Smooth muscle cell (in vitro differentiated cells): Measurements from ENCODE around the gene HSD3B7. TPM values are rescaled to one million over a fixed set of nuclear protein-coding genes. Genes with fewer than 3 reads are reported as not detected.

ENCODE experiments used
- DNase-seq: peaks from one replicate; lab custom pipeline; 2025; ENCODE audit not compliant: unreplicated experiment; lab: John Stamatoyannopoulos, UW
- H2AFZ ChIP-seq: fragments of 200-600 bp; sonication (generic); 2 replicates; pipeline ENCODE4 v1.6.0; 2016; ENCODE audit warnings: antibody characterized with exemption, low read depth, mild to moderate bottlenecking
- H3F3A ChIP-seq: fragments of 200-600 bp; sonication (generic); 2 replicates; pipeline ENCODE4 v1.6.0; 2017; ENCODE audit warnings: antibody characterized with exemption, low read depth
- H3K27ac ChIP-seq: fragments of 200-600 bp; sonication (generic); 2 replicates; pipeline ENCODE4 v1.5.1; 2016; ENCODE audit warnings: low read depth, mild to moderate bottlenecking
- H3K27me3 ChIP-seq: fragments of 200-600 bp; sonication (generic); 2 replicates; pipeline ENCODE4 v1.6.1; 2016; ENCODE audit warnings: low read depth, mild to moderate bottlenecking
- H3K36me3 ChIP-seq: fragments of 200-600 bp; sonication (generic); 2 replicates; pipeline ENCODE4 v1.5.1; 2016; ENCODE audit warnings: low read depth
- H3K4me1 ChIP-seq: fragments of 200-600 bp; sonication (generic); 2 replicates; pipeline ENCODE4 v1.5.1; 2016; ENCODE audit warnings: low read depth
- H3K4me2 ChIP-seq: fragments of 200-600 bp; sonication (generic); 2 replicates; pipeline ENCODE4 v1.6.0; 2016; ENCODE audit warnings: mild to moderate bottlenecking
- H3K4me3 ChIP-seq: fragments of 200-600 bp; sonication (generic); 2 replicates; pipeline ENCODE4 v1.5.1; 2016; ENCODE audit warnings: mild to moderate bottlenecking
- H3K79me2 ChIP-seq: fragments of 200-600 bp; sonication (generic); 2 replicates; pipeline ENCODE4 v1.6.0; 2016; ENCODE audit warnings: low read depth, mild to moderate bottlenecking
- H3K9ac ChIP-seq: fragments of 200-600 bp; sonication (generic); 2 replicates; pipeline ENCODE4 v1.6.0; 2016; ENCODE audit warnings: low read depth
- H3K9me3 ChIP-seq: fragments of 200-600 bp; sonication (generic); replicated peaks from 2 replicates; pipeline ENCODE4 v1.5.1; 2016; ENCODE audit warnings: low read depth
- H4K20me1 ChIP-seq: fragments of 200-600 bp; sonication (generic); 2 replicates; pipeline ENCODE4 v1.6.0; 2016; ENCODE audit warnings: low read depth
- WGBS: methylation state at CpG from one replicate; pipeline ENCODE4 v1.1.7; 2016; ENCODE audit warnings: low lambda C conversion rate; 5-methylcytosine and 5-hydroxymethylcytosine counted together
- polyA plus RNA-seq: library from polyadenylated mRNA; unstranded; fragments of >200 nt; fragmentation: Nextera tagmentation; extraction: Ambion mirVana; gene quantifications from 2 replicates; pipeline ENCODE4 v1.2.1, GENCODE V29; 2016
- total RNA-seq: library from RNA; depleted of rRNA; stranded (reverse); fragments of >200 nt; gene quantifications from 2 replicates; pipeline ENCODE4 v1.2.3, GENCODE V29; 2014
- TF ChIP-seq, protein P1 (sequence below): fragments of 200-600 bp; sonication (generic); IDR thresholded peaks from 2 replicates; pipeline ENCODE4 v1.5.1; 2017; ENCODE audit warnings: borderline replicate concordance, mild to moderate bottlenecking, antibody characterized with exemption; ENCODE audit not compliant: insufficient read depth, poor library complexity, severe bottlenecking

Gene HSD3B7
- total and polyA plus RNA-seq, 2 experiments from 2014 or later = 10.8 to 15.5 TPM

DNA sequence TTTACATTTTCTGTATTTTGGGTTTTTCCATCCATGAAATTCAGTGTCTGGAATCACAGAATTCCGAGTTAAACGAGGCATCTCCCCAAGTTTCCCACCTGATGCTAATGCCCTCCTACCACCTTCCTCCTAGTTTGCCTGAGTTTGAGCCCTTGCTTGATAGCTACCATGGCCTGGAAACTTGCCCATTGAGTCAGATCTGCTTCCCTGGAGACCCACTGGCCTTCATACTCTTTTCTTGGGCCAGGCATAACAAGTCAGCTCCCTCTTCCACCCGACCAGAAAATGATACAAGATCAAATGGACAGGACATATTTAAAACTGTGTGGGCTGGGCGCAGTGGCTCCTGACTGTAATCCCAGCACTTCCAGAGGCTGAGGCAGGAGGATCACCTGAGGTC, 17.2 kb upstream of the HSD3B7 start:
- H3K27me3 ChIP-seq = no peaks in the 10 kb centered on the region
- H3K36me3 ChIP-seq = peaks cover 17% of the 10 kb centered on the region
- no peak overlapping the region for H3K9ac ChIP-seq
- no peaks in the 10 kb centered on the region for H3F3A ChIP-seq
- no peaks in the 10 kb centered on the region for H3K79me2 ChIP-seq
- TF ChIP-seq, protein P1, sequence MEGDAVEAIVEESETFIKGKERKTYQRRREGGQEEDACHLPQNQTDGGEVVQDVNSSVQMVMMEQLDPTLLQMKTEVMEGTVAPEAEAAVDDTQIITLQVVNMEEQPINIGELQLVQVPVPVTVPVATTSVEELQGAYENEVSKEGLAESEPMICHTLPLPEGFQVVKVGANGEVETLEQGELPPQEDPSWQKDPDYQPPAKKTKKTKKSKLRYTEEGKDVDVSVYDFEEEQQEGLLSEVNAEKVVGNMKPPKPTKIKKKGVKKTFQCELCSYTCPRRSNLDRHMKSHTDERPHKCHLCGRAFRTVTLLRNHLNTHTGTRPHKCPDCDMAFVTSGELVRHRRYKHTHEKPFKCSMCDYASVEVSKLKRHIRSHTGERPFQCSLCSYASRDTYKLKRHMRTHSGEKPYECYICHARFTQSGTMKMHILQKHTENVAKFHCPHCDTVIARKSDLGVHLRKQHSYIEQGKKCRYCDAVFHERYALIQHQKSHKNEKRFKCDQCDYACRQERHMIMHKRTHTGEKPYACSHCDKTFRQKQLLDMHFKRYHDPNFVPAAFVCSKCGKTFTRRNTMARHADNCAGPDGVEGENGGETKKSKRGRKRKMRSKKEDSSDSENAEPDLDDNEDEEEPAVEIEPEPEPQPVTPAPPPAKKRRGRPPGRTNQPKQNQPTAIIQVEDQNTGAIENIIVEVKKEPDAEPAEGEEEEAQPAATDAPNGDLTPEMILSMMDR = no peak
- no peak overlapping the region for H3K27ac ChIP-seq
- no peak overlapping the region for H3K4me3 ChIP-seq
- H2AFZ ChIP-seq = no peak overlapping the region
- no peak for DNase-seq
- 99% methylated on average over 4 of the region's 4 CpGs for WGBS
- no peaks in the 10 kb centered on the region for H4K20me1 ChIP-seq
- H3K4me1 ChIP-seq = no peaks in the 10 kb centered on the region
- H3K4me2 ChIP-seq = no peak overlapping the region
- no peaks in the 10 kb centered on the region for H3K9me3 ChIP-seq

DNA sequence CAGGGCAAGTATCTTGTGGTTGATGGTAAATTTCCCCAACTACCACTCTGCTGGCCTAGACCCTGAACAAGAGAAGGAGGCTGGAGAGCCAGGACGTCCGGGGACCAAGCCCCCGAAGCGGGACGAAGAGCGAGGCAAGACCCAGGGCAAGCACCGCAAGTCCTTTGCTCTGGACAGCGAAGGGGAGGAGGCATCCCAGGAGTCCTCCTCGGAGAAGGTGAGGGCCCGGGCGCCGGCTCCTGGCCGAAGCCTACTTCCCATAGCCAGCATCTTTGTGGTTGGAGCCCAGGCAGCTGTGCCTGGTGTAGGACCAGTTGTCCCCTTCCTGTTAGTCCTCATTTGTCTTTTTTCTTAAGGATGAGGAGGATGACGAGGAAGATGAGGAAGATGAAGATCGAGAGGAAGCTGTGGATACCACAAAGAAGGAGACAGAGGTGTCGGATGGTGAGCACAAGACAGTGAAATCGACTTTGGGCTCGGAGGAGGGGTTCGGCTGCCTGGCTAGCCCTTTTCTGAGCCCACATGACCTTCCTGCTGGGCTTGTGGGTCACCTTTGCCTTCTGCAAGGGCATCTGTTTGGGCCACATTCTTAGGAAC, 15.7 kb upstream of the HSD3B7 start:
- H3K27ac ChIP-seq = no peak overlapping the region
- 98% methylated on average over 19 of the region's 19 CpGs for WGBS
- H4K20me1 ChIP-seq = no peaks in the 10 kb centered on the region
- no peak overlapping the region for H2AFZ ChIP-seq
- no peak overlapping the region for H3K4me2 ChIP-seq
- peaks cover 17% of the 10 kb centered on the region for H3K36me3 ChIP-seq
- no peaks in the 10 kb centered on the region for H3K4me1 ChIP-seq
- DNase-seq = no peak
- TF ChIP-seq, protein P1 = no peak
- no peak overlapping the region for H3K4me3 ChIP-seq
- no peak overlapping the region for H3K9ac ChIP-seq
- no peaks in the 10 kb centered on the region for H3F3A ChIP-seq
- no peaks in the 10 kb centered on the region for H3K27me3 ChIP-seq
- no peaks in the 10 kb centered on the region for H3K9me3 ChIP-seq
- H3K79me2 ChIP-seq = no peaks in the 10 kb centered on the region

DNA sequence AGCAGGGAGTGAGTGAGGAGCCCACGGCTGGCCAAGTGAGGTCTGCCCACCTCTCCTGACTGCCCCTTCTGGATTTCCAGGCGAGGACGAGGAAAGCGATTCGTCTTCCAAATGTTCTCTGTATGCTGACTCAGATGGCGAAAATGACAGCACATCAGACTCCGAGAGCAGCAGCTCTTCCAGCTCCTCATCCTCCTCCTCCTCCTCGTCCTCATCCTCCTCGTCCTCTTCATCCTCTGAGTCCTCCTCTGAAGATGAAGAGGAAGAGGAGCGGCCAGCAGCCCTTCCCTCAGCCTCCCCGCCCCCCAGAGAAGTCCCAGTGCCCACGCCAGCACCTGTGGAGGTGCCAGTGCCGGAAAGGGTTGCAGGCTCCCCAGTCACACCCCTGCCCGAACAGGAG, 13.7 kb upstream of the HSD3B7 start:
- TF ChIP-seq, protein P1 = no peak
- Histone ChIP-seq H3K9ac (no peak overlapping the region), H3K36me3 (peaks cover 17% of the 10 kb centered on the region), H2AFZ (no peak overlapping the region), H3K4me1 (no peaks in the 10 kb centered on the region), H4K20me1 (no peaks in the 10 kb centered on the region), H3K4me2 (no peak overlapping the region), H3F3A (no peaks in the 10 kb centered on the region), H3K27me3 (no peaks in the 10 kb centered on the region), H3K27ac (no peak overlapping the region), H3K79me2 (no peaks in the 10 kb centered on the region), H3K9me3 (no peaks in the 10 kb centered on the region), H3K4me3 (no peak overlapping the region)
- 96% methylated on average over 14 of the region's 14 CpGs for WGBS
- DNase-seq = no peak

DNA sequence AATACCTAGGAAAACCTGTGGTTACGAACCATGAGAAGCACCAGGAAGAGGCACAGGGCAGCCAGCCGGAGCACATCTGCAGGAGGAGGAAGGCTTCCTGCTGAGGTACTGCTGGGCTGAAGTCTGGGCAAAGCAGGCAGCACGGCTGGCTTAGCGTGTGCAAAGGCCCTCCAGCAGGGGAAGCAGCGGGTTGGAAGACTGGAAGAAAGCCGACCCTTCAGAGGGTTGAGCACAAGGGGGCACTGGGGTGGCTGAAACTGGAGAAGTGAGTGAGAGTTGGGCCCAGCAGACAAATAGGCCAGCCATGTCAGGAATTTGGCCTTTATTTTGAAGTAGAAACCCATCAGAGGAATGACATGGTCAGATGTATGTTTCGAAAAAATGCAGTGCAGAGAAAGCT, 12.1 kb upstream of the HSD3B7 start:
- H3K9ac ChIP-seq = no peak overlapping the region
- no peak overlapping the region for H3K27ac ChIP-seq
- no peaks in the 10 kb centered on the region for H3K79me2 ChIP-seq
- TF ChIP-seq, protein P1 = no peak
- no peak overlapping the region for H3K4me3 ChIP-seq
- no peaks in the 10 kb centered on the region for H3K27me3 ChIP-seq
- WGBS = 92% methylated on average over 7 of the region's 7 CpGs
- H3K9me3 ChIP-seq = no peaks in the 10 kb centered on the region
- H2AFZ ChIP-seq = no peak overlapping the region
- no peaks in the 10 kb centered on the region for H3F3A ChIP-seq
- H3K4me2 ChIP-seq = no peak overlapping the region
- no peak for DNase-seq
- peaks cover 17% of the 10 kb centered on the region for H3K36me3 ChIP-seq
- no peaks in the 10 kb centered on the region for H3K4me1 ChIP-seq
- H4K20me1 ChIP-seq = no peaks in the 10 kb centered on the region
